ENCODE results near the gene TCTN1.
A peak's percentile ranks its signal among the peaks of the same experiment; 100 is the strongest.
"Not testable (repeated sequence)": the region's sequence is repeated elsewhere in the genome, so short reads cannot be mapped to it uniquely, and the experiment has no call there.

Gene TCTN1

GRCh38 chr12:110613771-110614684 is at the start of gene TCTN1:
TSS of gene TCTN1 (plus strand) at chr12:110614129. CDS start at chr12:110614183, 54 bp downstream.
- peak; percentile 97 for DNase-seq

- no peak for DNase-seq
Observed at GRCh38 chr12:110564471-110564991, 49.4 kb upstream of the TCTN1 start.

GRCh38 chr12:110565894-110566871 is 47.7 kb upstream of the TCTN1 start:
- DNase-seq: no peak

DNA sequence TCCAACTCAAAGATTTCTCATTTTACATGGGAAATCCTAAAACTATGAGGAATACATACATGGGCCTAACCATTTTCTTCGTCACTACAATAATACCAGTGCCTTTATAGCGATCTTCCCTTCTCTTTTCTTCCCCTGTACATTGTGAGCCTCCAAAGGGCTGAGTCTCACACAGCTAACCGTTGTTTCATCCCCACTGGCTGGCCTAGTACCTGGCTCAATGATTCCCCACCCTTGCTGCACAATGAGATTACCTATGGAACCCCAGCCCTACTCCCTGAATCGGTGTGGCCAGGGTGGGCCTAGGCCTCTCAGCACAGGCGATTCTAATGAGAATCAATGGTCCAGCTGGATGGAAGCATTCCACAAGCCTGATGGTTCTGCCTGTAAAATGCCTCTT is 46.9 kb upstream of the TCTN1 start:
- no peak for DNase-seq

- no peak for DNase-seq
Observed at GRCh38 chr12:110568752-110569151, 45.2 kb upstream of the TCTN1 start.

DNA sequence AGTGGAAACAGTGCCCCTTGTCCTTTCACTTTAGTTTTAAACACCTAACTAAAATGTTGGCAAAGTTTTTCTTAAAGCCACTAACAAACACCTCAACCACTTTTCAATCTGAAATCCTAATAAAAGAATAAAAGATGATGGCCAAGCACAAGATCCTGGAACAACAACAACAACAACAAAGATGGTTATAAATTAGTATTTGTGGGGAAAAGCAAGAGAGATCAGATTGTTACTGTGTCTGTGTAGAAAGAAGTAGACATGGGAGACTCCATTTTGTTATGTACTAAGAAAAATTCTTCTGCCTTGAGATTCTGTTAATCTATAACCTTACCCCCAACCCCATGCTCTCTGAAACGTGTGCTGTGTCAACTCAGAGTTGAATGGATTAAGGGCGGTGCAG is 44.1 kb upstream of the TCTN1 start:
- DNase-seq: not testable (repeated sequence)

DNA sequence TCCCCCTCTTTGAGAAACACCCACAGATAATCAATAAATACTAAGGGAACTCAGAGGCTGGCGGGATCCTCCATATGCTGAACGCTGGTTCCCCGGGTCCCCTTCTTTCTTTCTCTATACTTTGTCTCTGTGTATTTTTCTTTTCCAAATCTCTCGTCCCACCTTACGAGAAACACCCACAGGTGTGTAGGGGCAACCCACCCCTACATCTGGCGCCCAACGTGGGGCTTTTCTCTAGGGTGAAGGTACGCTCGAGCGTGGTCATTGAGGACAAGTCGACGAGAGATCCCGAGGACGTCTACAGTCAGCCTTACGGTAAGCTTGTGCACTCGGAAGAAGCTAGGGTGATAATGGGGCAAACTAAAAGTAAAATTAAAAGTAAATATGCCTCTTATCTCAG is 43.1 kb upstream of the TCTN1 start:
- not testable (repeated sequence) for DNase-seq

GRCh38 chr12:110574044-110574443 is 39.9 kb upstream of the TCTN1 start:
- DNase-seq: no peak

- DNase-seq: not testable (repeated sequence)
Observed at GRCh38 chr12:110574717-110575230, 39.2 kb upstream of the TCTN1 start.

DNA sequence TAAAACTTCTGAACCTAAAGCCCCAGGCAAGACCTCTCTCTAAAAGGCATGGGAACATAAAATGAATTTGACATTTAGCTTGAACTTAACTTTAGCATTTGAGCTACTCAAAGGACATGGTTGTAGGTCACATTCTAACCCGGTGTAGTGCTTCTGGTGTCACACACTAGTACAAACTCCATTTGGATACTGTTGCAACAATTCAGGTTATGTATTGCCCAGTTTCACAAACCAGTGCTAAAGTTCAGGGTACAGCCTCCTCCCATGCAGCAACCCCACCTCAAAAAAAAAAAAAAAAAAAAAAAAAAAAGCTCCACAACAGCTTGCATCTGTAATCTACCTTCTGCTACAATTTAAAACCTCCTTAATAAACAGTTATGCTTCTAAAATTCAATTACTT is 38.6 kb upstream of the TCTN1 start:
- no peak for DNase-seq

DNA sequence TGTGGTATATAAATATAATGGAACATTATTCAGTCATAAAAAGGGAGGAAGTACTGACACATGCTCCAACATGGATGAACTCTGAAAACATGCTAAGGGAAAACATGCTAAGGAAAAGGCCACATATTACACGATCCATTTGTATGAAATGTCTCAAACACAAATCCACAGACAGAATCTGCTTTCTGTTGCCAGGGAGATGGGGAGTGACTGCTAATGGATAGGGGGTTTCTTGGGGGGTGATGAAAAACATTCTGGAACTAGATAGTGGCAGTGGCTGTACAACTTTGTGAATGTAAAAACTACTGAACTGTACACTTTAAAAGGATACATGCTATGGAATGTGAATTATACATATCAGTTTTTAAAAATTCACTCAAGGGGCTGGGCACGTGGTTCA is 37.4 kb upstream of the TCTN1 start:
- no peak for DNase-seq

DNA sequence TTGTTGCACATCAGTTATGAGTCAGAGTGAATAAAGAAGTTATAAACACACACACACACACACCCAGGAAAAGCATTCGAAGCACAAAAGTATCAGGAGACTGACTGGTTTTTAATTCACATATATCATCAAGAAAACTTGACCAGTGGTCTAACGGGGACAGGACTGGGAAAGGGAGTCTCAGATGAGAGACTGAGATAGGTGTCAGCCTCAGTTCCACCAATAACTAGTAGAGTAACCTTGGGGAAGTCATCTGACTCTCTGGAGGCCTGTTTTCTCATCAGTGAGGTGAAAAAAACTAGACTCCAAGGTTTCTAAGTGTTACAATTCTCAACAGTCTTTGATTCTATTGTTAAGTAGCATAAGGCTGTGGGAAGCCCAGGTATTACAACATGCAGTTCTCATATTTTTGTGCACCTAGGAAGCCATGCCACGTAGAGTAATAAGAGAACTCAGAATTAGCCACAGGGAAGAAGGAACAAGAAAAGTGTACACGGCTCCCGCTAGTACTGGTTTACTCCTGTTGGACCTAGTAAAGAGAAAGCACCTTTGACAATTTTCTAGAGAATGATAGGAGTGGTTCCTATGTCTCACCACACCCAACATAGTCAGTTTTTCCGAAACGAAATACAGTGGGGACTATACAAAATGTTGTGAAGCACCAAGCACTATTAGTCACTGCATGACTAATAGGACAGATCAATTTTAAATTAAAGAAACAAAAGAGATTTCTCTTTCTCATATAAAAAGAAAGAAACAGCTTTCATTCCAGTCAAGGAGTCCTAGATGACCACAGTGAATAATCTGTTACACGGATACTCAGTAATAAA is 35.9 kb upstream of the TCTN1 start:
- no peak for DNase-seq

- no peak for DNase-seq
Observed at GRCh38 chr12:110578694-110579534, 35.0 kb upstream of the TCTN1 start.

GRCh38 chr12:110579535-110580253 is 34.2 kb upstream of the TCTN1 start:
- DNase-seq: no peak

- no peak for DNase-seq
Observed at GRCh38 chr12:110581931-110582275, 32.0 kb upstream of the TCTN1 start.

GRCh38 chr12:110582276-110583136 is 31.4 kb upstream of the TCTN1 start:
- peak; percentile 74 for DNase-seq

DNA sequence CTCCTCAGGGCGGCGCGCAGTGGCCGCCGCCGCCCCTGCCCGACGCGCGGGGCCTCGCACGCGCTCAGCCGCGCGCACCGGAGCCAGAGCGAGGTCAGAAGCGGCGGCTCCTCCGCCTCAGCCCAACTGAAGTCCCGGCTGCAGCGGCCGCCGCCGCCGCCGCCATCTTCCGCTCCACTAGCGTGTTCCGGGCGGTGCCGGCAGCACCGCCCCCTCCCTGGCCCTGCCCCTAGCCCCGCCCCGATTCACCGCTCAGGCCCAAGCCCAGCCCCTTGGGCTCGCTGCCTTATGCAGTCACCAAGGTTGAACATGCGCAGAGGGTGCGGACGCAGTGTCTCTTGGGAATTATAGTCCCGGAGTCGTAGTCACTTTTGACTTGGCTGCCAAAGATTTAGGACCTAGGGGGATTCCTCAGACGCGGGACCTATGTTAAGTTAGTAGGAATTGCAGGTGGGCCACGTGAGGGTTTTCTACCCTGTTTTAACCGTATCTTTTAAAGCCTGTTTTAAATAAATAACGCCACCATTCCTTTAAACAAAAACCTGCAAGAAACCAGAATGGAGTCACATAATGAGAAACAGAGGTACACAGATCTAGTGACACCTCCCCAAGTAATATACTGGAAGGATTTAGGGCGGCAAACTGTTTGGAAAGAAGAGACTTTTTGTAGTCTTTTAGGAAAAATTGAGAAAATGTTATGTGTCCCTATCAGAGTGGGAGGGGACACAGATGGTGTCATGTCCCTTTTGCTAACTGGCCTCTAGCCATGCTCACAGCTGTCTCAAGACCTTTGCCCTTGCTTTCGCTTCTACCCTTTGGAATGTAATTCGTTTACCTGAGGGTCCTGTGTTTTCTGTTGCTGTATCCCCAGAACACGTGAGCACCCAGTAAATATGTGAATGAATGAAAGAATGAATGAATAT is 30.5 kb upstream of the TCTN1 start, which contains the start of gene PPTC7:
Gene PPTC7, minus strand, starts transcription at position 182 of the 923 bp plus-strand sequence. CDS start 287 bp downstream, outside the sequence.
- DNase-seq: peak; percentile 91

DNA sequence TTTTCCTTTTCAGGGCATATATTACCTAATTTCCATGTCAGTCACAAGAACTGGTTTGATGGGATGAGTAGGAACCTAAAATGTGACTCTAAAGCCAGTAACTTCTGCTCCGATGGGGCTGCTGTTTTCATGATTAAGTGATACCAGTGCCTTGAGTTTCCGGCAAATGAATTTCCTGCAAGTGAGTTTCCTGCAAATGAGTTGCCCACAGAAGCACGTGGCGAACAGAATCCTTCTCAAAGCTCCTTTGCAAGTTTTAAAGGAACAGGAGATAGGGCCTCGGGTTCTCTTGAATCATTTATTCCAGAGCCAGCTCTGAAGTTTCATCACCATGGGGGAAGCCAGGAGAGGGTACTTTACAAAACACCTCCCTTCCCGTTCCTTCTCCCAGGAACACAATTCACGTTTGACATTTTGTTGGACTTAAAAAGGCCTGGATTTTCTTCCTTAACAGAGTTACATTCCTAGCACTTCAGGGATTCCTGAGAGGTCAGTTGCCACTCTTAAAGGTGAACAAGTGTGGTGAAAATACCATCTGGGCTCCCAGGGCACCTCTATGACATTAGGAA is 28.6 kb upstream of the TCTN1 start:
- no peak for DNase-seq
